HG02678 (cell line): ENCODE measurements around the gene RBPMS2.
A peak's percentile ranks its signal among the peaks of the same experiment; 100 is the strongest.

ENCODE experiments used
- ATAC-seq: cut with Tn5 transposase; IDR thresholded peaks from one replicate; pipeline ENCODE4 v1.9.1; 2021; ENCODE audit warnings: mild to moderate bottlenecking, moderate library complexity; ENCODE audit not compliant: unreplicated experiment

The RBPMS2 gene

GRCh38 chr15:64731805-64732151, 43.6 kb downstream of the RBPMS2 start:
- no peak for ATAC-seq

- ATAC-seq, result no peak
Observed at GRCh38 chr15:64731012-64731804, 44.2 kb downstream of the RBPMS2 start.

- no peak for ATAC-seq
Observed at GRCh38 chr15:64730151-64730550, 45.2 kb downstream of the RBPMS2 start.

GRCh38 chr15:64720188-64720587, 55.2 kb downstream of the RBPMS2 start:
- no peak for ATAC-seq

GRCh38 chr15:64717735-64718495, 57.5 kb downstream of the RBPMS2 start:
- no peak for ATAC-seq

GRCh38 chr15:64717130-64717529, 58.3 kb downstream of the RBPMS2 start:
- no peak for ATAC-seq

- ATAC-seq, result no peak
Observed at GRCh38 chr15:64716452-64716851, 58.9 kb downstream of the RBPMS2 start.

- ATAC-seq, result no peak
Observed at GRCh38 chr15:64713592-64713991, 61.8 kb downstream of the RBPMS2 start.

- no peak for ATAC-seq
Observed at GRCh38 chr15:64712353-64712752, 63.0 kb downstream of the RBPMS2 start.

GRCh38 chr15:64710676-64711428, 64.5 kb downstream of the RBPMS2 start:
- no peak for ATAC-seq

- ATAC-seq, result no peak
Observed at GRCh38 chr15:64706011-64706911, 69.1 kb downstream of the RBPMS2 start.

- ATAC-seq, result no peak
Observed at GRCh38 chr15:64705006-64705405, 70.4 kb downstream of the RBPMS2 start.

- no peak for ATAC-seq
Observed at GRCh38 chr15:64703632-64703959, 71.8 kb downstream of the RBPMS2 start.

- ATAC-seq, result peak; percentile 93
Observed at GRCh38 chr15:64702816-64703631, 72.4 kb downstream of the RBPMS2 start.

GRCh38 chr15:64701482-64702184, 73.8 kb downstream of the RBPMS2 start:
- ATAC-seq, result no peak

- ATAC-seq, result no peak
Observed at GRCh38 chr15:64701051-64701450, 74.3 kb downstream of the RBPMS2 start.

- no peak for ATAC-seq
Observed at GRCh38 chr15:64699751-64700388, 75.5 kb downstream of the RBPMS2 start.

- no peak for ATAC-seq
Observed at GRCh38 chr15:64698823-64699222, 76.6 kb downstream of the RBPMS2 start.

GRCh38 chr15:64697911-64698369, 77.4 kb downstream of the RBPMS2 start:
- no peak for ATAC-seq
